ENCODE results near the gene RTKN.
A peak's percentile ranks its signal among the peaks of the same experiment; 100 is the strongest.

DNA sequence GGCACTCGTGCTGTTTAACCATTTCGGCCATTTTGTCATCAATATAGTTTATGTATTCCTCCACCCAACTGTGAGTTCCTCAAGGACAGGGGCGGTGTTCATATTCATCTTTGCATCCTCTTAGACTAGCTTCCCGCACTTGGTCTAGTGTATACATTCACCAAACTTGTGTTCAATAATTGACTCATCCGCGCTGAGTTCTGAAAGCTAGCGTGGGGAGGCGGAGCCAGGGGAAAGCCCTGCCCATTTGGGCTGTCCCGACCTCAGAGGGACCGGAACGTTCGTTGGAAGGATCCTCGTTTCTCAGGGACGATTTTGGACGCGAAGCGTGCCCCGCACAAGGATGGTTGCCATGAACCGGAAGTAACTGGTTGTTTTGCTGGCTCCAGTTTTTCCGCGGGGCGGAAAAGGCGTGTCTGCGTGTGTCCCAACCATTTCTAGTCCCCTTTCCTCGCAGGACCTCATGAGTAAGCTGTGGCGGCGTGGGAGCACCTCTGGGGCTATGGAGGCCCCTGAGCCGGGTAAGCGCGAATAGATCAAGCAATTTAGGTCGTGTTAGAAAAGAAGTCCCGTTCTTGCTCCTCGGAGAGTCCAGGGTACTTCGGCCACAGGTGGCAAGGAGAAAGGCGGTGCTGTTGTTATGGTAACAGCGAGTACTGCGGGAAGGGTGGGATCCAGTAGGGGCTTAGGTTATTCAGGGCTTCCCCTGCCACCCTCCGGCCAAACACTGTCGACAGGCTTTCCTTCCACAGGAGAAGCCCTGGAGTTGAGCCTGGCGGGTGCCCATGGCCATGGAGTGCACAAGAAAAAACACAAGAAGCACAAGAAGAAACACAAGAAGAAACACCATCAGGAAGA is 13.1 kb upstream of the RTKN start, which contains the start of gene INO80B:
- TF ChIP-seq, protein P1, sequence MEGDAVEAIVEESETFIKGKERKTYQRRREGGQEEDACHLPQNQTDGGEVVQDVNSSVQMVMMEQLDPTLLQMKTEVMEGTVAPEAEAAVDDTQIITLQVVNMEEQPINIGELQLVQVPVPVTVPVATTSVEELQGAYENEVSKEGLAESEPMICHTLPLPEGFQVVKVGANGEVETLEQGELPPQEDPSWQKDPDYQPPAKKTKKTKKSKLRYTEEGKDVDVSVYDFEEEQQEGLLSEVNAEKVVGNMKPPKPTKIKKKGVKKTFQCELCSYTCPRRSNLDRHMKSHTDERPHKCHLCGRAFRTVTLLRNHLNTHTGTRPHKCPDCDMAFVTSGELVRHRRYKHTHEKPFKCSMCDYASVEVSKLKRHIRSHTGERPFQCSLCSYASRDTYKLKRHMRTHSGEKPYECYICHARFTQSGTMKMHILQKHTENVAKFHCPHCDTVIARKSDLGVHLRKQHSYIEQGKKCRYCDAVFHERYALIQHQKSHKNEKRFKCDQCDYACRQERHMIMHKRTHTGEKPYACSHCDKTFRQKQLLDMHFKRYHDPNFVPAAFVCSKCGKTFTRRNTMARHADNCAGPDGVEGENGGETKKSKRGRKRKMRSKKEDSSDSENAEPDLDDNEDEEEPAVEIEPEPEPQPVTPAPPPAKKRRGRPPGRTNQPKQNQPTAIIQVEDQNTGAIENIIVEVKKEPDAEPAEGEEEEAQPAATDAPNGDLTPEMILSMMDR (IDR thresholded peaks at IDR 0.05), result no peak
- no peak for TF ChIP-seq POLR2A (IDR thresholded peaks at IDR 0.05)
- TF ChIP-seq POLR2AphosphoS5 (IDR thresholded peaks at IDR 0.05), result peak; percentile 90 to 98 (median 94)
